CD4-positive, alpha-beta T cell treated with Interferon gamma for 1 hour (primary cell): ENCODE results near the gene CSH1.
A peak's percentile ranks its signal among the peaks of the same experiment; 100 is the strongest.

Experiments
- DNase-seq: peaks from one replicate; pipeline ENCODE4 v3.0.0-alpha.2; 2020

CSH1 gene

DNA sequence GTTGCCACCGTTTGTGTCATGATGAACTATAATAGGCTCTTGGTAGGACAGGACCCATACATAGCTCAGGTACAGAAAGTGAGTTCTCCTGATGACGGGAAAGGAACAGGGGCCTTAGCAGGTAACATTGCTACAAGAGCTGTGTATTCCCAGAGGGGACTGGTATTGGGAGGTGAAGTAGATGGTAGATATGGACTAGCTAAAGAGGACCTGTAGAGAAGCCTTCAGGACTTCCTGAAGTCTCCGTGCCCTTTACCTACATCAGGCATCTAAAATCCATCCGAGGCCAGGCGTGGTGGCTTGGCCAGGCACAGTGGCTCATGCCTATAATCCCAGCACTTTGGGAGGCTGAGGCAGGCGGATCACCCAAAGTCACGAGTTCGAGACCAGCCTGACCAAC is 41.2 kb downstream of the CSH1 start:
- DNase-seq = no peak

- DNase-seq = no peak
These were observed 41.7 kb downstream of the CSH1 start for GRCh38 chr17:63854709-63855108.

DNA sequence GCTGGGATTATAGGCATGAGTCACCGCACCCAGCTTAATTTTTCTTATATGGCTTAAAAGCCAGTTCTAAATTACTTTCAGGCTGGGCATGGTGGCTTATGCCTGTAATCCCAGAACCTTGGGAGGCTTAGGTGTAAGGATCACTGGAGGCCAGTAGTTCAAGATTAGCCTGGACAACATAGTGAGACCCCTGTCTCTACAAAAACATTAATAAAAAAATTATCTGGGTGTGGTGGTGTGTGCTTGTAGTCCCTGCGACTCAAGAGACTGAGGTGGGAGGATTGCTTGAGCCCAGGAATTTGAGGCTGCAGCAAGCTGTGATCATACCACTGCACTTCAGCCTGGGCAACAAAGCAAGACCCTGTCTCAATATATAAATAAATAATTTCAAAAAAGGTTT is 43.1 kb downstream of the CSH1 start:
- no peak for DNase-seq

- DNase-seq = no peak
These were observed 46.0 kb downstream of the CSH1 start for GRCh38 chr17:63850401-63850800.

GRCh38 chr17:63848834-63849689 is 47.3 kb downstream of the CSH1 start:
- peak; percentile 94 for DNase-seq

DNA sequence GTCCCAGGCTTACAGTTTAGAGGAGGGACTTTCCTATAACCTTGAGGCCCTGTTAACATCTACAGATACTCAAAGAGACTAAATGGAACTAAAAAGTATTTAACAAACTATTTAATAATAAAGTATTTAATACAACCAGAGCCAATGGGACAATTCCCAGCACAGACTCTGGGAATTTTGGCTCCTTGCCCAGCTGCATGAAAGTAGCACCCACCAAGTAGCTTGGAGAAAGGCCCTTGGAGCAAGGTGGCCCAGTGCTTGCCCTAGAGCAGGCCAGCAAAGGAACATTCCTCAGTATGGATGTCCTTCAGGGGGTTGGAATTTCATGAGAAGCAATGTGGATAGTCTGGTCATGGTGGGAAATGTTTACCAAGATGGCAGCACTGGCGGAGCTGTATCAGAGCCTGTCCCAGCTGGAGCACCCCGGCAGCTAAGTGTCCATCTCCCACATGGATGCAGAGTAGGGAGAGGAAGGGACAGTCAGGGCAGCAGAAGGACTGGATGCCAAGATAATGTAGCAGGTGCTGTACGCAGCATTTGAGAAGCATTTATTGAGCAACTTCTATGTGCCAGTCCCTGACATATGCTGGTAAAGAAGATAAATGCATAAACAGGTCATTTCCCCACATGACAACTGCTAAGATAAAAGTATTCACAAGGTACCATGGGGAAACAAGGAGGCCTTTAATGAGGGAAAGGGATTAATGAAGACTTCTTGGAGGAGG is 48.7 kb downstream of the CSH1 start:
- no peak for DNase-seq

GRCh38 chr17:63845509-63845908 is 50.9 kb downstream of the CSH1 start:
- no peak for DNase-seq
